ENCODE data around the gene ZNF638. TPM values are rescaled to one million over a fixed set of nuclear protein-coding genes. Genes with fewer than 3 reads are reported as not detected.
"Not testable (repeated sequence)": the region's sequence is repeated elsewhere in the genome, so short reads cannot be mapped to it uniquely, and the experiment has no call there.

ZNF638 gene
- 87.7 and 101 TPM in 2 replicates for total RNA-seq (2014; rRNA removed)
- 23.8 TPM for polyA plus RNA-seq (2012)

- peak; percentile 89 for DNase-seq (ENCODE audit: low read depth)
Measured at GRCh38 chr2:71331581-71332434, at the start of gene ZNF638. Gene ZNF638, plus strand, starts transcription at chr2:71331782. Its CDS starts 17,173 bp downstream, at chr2:71348955.

- DNase-seq (ENCODE audit: low read depth): no peak
Measured at GRCh38 chr2:71281950-71282349, 49.6 kb upstream of the ZNF638 start.

- peak; percentile 25 for DNase-seq (ENCODE audit: low read depth)
Measured at GRCh38 chr2:71282493-71282892, 49.1 kb upstream of the ZNF638 start.

GRCh38 chr2:71283131-71283530 lies 48.5 kb upstream of the ZNF638 start:
- no peak for DNase-seq (ENCODE audit: low read depth)

GRCh38 chr2:71285706-71286105 lies 45.9 kb upstream of the ZNF638 start:
- no peak for DNase-seq (ENCODE audit: low read depth)

- DNase-seq (ENCODE audit: low read depth): no peak
Measured at GRCh38 chr2:71291398-71291797, 40.2 kb upstream of the ZNF638 start.

- DNase-seq (ENCODE audit: low read depth): no peak
Measured at GRCh38 chr2:71292159-71292558, 39.4 kb upstream of the ZNF638 start.

- no peak for DNase-seq (ENCODE audit: low read depth)
Measured at GRCh38 chr2:71298914-71299313, 32.7 kb upstream of the ZNF638 start.

GRCh38 chr2:71299507-71299906 lies 32.1 kb upstream of the ZNF638 start:
- peak; percentile 41 for DNase-seq (ENCODE audit: low read depth)

GRCh38 chr2:71303849-71304248 lies 27.7 kb upstream of the ZNF638 start:
- DNase-seq (ENCODE audit: low read depth): no peak

- peak; percentile 93 for DNase-seq (ENCODE audit: low read depth)
Measured at GRCh38 chr2:71306762-71307161, 24.8 kb upstream of the ZNF638 start.

GRCh38 chr2:71313016-71313766 lies 18.4 kb upstream of the ZNF638 start:
- DNase-seq (ENCODE audit: low read depth): no peak

GRCh38 chr2:71317060-71317459 lies 14.5 kb upstream of the ZNF638 start:
- no peak for DNase-seq (ENCODE audit: low read depth)

- DNase-seq (ENCODE audit: low read depth): not testable (repeated sequence)
Measured at GRCh38 chr2:71317900-71318299, 13.7 kb upstream of the ZNF638 start.

- DNase-seq (ENCODE audit: low read depth): no peak
Measured at GRCh38 chr2:71323386-71323785, 8.2 kb upstream of the ZNF638 start.

GRCh38 chr2:71326968-71327367 lies 4.6 kb upstream of the ZNF638 start:
- DNase-seq (ENCODE audit: low read depth): no peak

- no peak for DNase-seq (ENCODE audit: low read depth)
Measured at GRCh38 chr2:71327916-71328315, 3.7 kb upstream of the ZNF638 start.

- DNase-seq (ENCODE audit: low read depth): no peak
Measured at GRCh38 chr2:71330155-71330554, 1.4 kb upstream of the ZNF638 start.

- DNase-seq (ENCODE audit: low read depth): no peak
Measured at GRCh38 chr2:71330585-71331330, 824 bp upstream of the ZNF638 start.

GRCh38 chr2:71331331-71331580 lies 326 bp upstream of the ZNF638 start:
- not testable (repeated sequence) for DNase-seq (ENCODE audit: low read depth)

GRCh38 chr2:71332435-71332796 lies 834 bp downstream of the ZNF638 start:
- DNase-seq (ENCODE audit: low read depth): no peak

GRCh38 chr2:71333619-71334018 lies 2.0 kb downstream of the ZNF638 start:
- DNase-seq (ENCODE audit: low read depth): no peak

All from LHCN-M2 (cell line).